ENCODE measurements around the gene SHB. TPM values are rescaled to one million over a fixed set of nuclear protein-coding genes. Genes with fewer than 3 reads are reported as not detected.

SHB gene
- total and polyA plus RNA-seq, 7 donors, result 4.0 to 30.7 (median 8.6) TPM

DNA sequence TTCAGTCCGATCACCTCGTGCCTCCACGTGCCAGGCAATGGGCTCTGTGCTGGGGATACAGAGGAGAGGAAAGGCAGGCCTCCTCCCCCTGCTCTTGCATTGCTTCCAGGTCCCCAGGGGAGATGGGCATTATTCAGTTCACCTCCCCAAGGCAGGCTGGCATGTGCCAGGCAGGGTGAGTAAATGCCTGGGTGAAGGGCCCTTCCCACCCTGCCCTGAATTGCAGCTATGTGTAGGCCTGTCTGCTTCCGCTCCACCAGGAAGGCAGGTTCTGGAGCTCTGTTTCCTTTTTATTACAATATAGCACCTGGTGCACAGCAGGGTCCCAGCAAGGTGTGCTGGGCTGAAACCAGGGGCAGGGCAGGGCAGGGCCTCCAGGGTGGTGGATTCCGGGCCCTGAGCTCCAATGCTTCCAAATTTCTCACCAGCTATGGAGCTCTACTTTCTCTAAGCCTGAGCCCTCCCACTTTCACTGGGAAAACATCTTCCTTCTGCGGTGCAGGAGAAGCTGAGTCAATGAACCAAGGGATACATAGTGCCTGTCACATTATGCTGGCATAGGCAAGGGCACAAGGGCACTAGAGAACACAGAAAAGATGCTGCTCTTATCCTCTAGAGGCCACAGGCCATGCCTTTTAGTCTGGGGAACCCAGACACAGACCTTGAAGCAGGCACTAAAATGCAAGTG, 42.0 kb downstream of the SHB start:
- no peak for DNase-seq
- H3K4me3 ChIP-seq, result no peak overlapping the region
- WGBS, 3 donors, result 81 to 94% (median 81%) methylated on average over 6 of the region's 6 CpGs
- ATAC-seq, result no peak
- TF ChIP-seq, protein P1, sequence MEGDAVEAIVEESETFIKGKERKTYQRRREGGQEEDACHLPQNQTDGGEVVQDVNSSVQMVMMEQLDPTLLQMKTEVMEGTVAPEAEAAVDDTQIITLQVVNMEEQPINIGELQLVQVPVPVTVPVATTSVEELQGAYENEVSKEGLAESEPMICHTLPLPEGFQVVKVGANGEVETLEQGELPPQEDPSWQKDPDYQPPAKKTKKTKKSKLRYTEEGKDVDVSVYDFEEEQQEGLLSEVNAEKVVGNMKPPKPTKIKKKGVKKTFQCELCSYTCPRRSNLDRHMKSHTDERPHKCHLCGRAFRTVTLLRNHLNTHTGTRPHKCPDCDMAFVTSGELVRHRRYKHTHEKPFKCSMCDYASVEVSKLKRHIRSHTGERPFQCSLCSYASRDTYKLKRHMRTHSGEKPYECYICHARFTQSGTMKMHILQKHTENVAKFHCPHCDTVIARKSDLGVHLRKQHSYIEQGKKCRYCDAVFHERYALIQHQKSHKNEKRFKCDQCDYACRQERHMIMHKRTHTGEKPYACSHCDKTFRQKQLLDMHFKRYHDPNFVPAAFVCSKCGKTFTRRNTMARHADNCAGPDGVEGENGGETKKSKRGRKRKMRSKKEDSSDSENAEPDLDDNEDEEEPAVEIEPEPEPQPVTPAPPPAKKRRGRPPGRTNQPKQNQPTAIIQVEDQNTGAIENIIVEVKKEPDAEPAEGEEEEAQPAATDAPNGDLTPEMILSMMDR (IDR thresholded peaks at IDR 0.05), result no peak
- peak overlapping the region; percentile 77 for H3K27ac ChIP-seq
- H3K36me3 ChIP-seq (ENCODE audit: insufficient read depth in 1 of 2, low read depth in 1 of 2), result no peaks in the 10 kb centered on the region
- H3K9me3 ChIP-seq, result no peaks in the 10 kb centered on the region
- H3K27me3 ChIP-seq (ENCODE audit: insufficient read depth in 3 of 3, low read length in 2 of 3), result no peaks in the 10 kb centered on the region
- intact Hi-C loops (cut with DNase I), result no loop called here
- H3K4me1 ChIP-seq, result peaks cover 46% of the 10 kb centered on the region

GRCh38 chr9:38026021-38026809, 42.8 kb downstream of the SHB start:
- Histone ChIP-seq H3K4me3 (peak overlapping the region; percentile 15), H3K9me3 (no peaks in the 10 kb centered on the region), H3K27me3 (ENCODE audit: insufficient read depth in 3 of 3, low read length in 2 of 3) (no peaks in the 10 kb centered on the region), H3K27ac (peak overlapping the region; percentile 77), H3K36me3 (ENCODE audit: insufficient read depth in 1 of 2, low read depth in 1 of 2) (no peaks in the 10 kb centered on the region), H3K4me1 (peaks cover 44% of the 10 kb centered on the region)
- TF ChIP-seq, protein P1 (IDR thresholded peaks at IDR 0.05), result no peak
- intact Hi-C loops (cut with DNase I), result no loop called here
- ATAC-seq, result peak; percentile 65 to 75 (median 68)
- DNase-seq, result peak; percentile 40 to 58
- WGBS, 3 donors, result 27 to 48% (median 32%) methylated on average over 18 of the region's 18 CpGs

- TF ChIP-seq, protein P1 (IDR thresholded peaks at IDR 0.05), result no peak
- WGBS, 3 donors, result 75 to 82% (median 78%) methylated on average over 8 of the region's 8 CpGs
- H3K36me3 ChIP-seq (ENCODE audit: insufficient read depth in 1 of 2, low read depth in 1 of 2), result no peaks in the 10 kb centered on the region
- intact Hi-C loops (cut with DNase I), result no loop called here
- H3K27me3 ChIP-seq (ENCODE audit: insufficient read depth in 3 of 3, low read length in 2 of 3), result no peaks in the 10 kb centered on the region
- no peaks in the 10 kb centered on the region for H3K9me3 ChIP-seq
- H3K4me3 ChIP-seq, result no peak overlapping the region
- H3K4me1 ChIP-seq, result peaks cover 51% of the 10 kb centered on the region
- no peak overlapping the region for H3K27ac ChIP-seq
- no peak for ATAC-seq
- no peak for DNase-seq
Observed at GRCh38 chr9:38025166-38025565, 43.9 kb downstream of the SHB start.

- DNase-seq (peak; percentile 80 to 84), ATAC-seq (peak in 3 of 4 donors; percentile 46 to 62 (median 53))
- WGBS, 3 donors, result 45 to 66% (median 56%) methylated on average over 7 of the region's 7 CpGs
- H3K4me1 ChIP-seq, result peaks cover 59% of the 10 kb centered on the region
- H3K4me3 ChIP-seq, result no peak overlapping the region
- no peaks in the 10 kb centered on the region for H3K27me3 ChIP-seq (ENCODE audit: insufficient read depth in 3 of 3, low read length in 2 of 3)
- TF ChIP-seq, protein P1 (IDR thresholded peaks at IDR 0.05), result no peak
- no peaks in the 10 kb centered on the region for H3K9me3 ChIP-seq
- H3K36me3 ChIP-seq (ENCODE audit: insufficient read depth in 1 of 2, low read depth in 1 of 2), result no peaks in the 10 kb centered on the region
- intact Hi-C loops (cut with DNase I), result no loop called here
- no peak overlapping the region for H3K27ac ChIP-seq
Observed at GRCh38 chr9:38024036-38024681, 44.9 kb downstream of the SHB start.

All from psoas muscle (tissue), 8 donors.